Measurements from ENCODE around the gene BZW2. TPM values are rescaled to one million over a fixed set of nuclear protein-coding genes. Genes with fewer than 3 reads are reported as not detected.

BZW2 gene
- total and polyA plus RNA-seq, 7 donors, result 83.7 to 163 (median 133) TPM

DNA sequence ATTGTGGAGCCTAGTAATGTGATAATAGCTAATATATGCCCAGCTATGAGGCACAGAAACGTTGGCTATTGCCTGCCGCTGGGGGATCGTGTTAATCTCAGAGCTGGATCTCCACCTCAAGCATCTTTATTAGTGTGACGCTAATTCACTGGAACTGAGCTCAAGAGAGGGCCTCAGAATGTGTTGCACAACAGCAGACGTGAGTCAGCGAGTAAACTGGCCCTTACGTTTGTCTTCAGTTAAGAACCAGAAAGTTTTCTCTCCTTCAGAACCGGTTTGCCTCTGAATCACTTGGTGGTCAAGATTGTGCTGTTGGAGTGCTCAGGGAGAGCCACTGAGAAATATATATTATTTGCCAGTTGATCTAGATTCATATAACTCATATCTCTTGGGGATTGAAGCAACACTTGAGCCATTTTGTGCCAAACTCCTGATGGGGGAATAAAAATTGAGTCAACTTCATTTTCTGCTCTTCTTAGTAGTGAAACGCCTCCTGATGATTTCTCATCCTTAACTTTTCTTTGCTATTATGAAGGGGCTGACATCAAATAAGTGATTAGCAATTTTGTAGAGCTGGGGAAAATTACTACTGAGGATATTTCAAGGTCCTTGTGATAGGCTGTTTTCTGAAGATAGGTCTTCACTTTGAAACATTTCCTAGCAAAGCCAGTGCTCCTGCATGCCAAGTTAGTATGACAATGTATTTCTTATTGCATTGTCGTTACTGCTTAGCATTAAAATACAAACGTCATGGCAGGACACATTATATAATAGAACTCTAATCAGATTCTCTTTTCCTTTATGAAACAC, 22.3 kb downstream of the BZW2 start:
- Histone ChIP-seq H3K9me3 (no peaks in the 10 kb centered on the region), H3K4me3 (peak overlapping the region; percentile 1), H3K27me3 (ENCODE audit: insufficient read depth in 3 of 3, low read length in 2 of 3) (no peaks in the 10 kb centered on the region), H3K36me3 (ENCODE audit: insufficient read depth in 1 of 2, low read depth in 1 of 2) (peaks cover 0 to 14% of the 10 kb centered on the region in 2 donors), H3K4me1 (peaks cover 48% of the 10 kb centered on the region), H3K27ac (peak overlapping the region; percentile 70)
- WGBS, 3 donors, result 26 to 47% (median 30%) methylated on average over 11 of the region's 11 CpGs
- DNase-seq (peak; percentile 70 to 82), ATAC-seq (peak; percentile 93 to 98 (median 95))
- TF ChIP-seq, protein P1, sequence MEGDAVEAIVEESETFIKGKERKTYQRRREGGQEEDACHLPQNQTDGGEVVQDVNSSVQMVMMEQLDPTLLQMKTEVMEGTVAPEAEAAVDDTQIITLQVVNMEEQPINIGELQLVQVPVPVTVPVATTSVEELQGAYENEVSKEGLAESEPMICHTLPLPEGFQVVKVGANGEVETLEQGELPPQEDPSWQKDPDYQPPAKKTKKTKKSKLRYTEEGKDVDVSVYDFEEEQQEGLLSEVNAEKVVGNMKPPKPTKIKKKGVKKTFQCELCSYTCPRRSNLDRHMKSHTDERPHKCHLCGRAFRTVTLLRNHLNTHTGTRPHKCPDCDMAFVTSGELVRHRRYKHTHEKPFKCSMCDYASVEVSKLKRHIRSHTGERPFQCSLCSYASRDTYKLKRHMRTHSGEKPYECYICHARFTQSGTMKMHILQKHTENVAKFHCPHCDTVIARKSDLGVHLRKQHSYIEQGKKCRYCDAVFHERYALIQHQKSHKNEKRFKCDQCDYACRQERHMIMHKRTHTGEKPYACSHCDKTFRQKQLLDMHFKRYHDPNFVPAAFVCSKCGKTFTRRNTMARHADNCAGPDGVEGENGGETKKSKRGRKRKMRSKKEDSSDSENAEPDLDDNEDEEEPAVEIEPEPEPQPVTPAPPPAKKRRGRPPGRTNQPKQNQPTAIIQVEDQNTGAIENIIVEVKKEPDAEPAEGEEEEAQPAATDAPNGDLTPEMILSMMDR (IDR thresholded peaks at IDR 0.05), result no peak
- intact Hi-C loops (cut with DNase I), result no loop called here

DNA sequence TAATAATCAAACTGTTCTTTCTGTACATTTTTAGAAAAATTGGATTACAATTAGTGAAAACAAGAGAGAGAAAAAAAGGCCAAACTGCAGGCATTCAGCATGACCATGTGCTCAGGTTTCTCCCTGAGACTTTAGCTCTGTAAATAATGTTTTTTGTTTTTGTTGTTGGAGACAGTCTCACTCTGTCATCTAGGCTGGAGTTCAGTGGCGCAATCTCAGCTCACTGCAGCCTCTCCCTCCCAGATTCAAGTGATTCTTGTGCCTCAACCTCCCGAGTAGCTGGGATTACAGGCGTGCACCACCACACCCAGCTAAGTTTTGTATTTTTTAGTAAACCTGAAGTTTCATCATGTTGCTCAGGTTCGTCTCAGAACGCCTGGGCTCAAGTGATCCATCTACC, 23.0 kb downstream of the BZW2 start:
- DNase-seq, result no peak
- Histone ChIP-seq H3K4me1 (peaks cover 41% of the 10 kb centered on the region), H3K27ac (peak overlapping the region; percentile 70), H3K9me3 (no peaks in the 10 kb centered on the region), H3K4me3 (no peak overlapping the region), H3K36me3 (ENCODE audit: insufficient read depth in 1 of 2, low read depth in 1 of 2) (peaks cover 0 to 14% of the 10 kb centered on the region in 2 donors), H3K27me3 (ENCODE audit: insufficient read depth in 3 of 3, low read length in 2 of 3) (no peaks in the 10 kb centered on the region)
- peak in 1 of 4 donors; percentile 13 for ATAC-seq
- TF ChIP-seq, protein P1 (IDR thresholded peaks at IDR 0.05), result no peak
- WGBS, 3 donors, result 90 to 98% (median 95%) methylated on average over 5 of the region's 5 CpGs
- intact Hi-C loops (cut with DNase I), result no loop called here

DNA sequence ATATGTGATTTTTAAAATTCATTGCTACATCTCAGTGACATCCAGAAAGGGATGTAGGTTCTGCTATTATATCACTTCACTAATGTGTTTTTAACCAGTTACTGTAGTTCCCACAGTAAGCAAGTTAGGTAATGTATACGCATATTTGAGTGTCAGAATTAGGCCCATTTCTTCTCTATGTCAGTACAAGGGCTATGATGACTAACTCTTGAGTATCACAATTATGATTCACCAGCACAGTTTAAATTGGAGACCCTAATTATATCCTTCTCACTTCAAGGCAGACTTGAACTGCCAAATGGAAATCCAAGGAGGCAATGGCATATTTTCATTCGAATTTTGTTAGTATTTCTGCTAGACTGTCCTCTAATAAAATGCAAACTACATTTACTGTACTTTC, 23.6 kb downstream of the BZW2 start:
- ATAC-seq, result peak in 2 of 4 donors; percentile 51 to 54
- no peaks in the 10 kb centered on the region for H3K27me3 ChIP-seq (ENCODE audit: insufficient read depth in 3 of 3, low read length in 2 of 3)
- peak overlapping the region; percentile 70 for H3K27ac ChIP-seq
- peaks cover 0 to 20% of the 10 kb centered on the region in 2 donors for H3K36me3 ChIP-seq (ENCODE audit: insufficient read depth in 1 of 2, low read depth in 1 of 2)
- no peak for DNase-seq
- intact Hi-C loops (cut with DNase I), result no loop called here
- H3K4me3 ChIP-seq, result no peak overlapping the region
- TF ChIP-seq, protein P1 (IDR thresholded peaks at IDR 0.05), result no peak
- no peaks in the 10 kb centered on the region for H3K9me3 ChIP-seq
- H3K4me1 ChIP-seq, result peaks cover 37% of the 10 kb centered on the region
- 83 to 91% (median 85%) methylated on average over 2 of the region's 2 CpGs for WGBS, 3 donors

GRCh38 chr7:16670021-16670420, 24.0 kb downstream of the BZW2 start:
- intact Hi-C loops (cut with DNase I), result loop anchor here in 1 of 2 donors (5.0 kb wide), 1 partner anchor 43 kb away; no protein-coding TSS in a partner anchor
- Histone ChIP-seq H3K4me1 (peaks cover 37% of the 10 kb centered on the region), H3K9me3 (no peaks in the 10 kb centered on the region), H3K27ac (peak overlapping the region; percentile 70), H3K36me3 (ENCODE audit: insufficient read depth in 1 of 2, low read depth in 1 of 2) (peaks cover 0 to 24% of the 10 kb centered on the region in 2 donors), H3K4me3 (no peak overlapping the region), H3K27me3 (ENCODE audit: insufficient read depth in 3 of 3, low read length in 2 of 3) (no peaks in the 10 kb centered on the region)
- no peak for DNase-seq
- TF ChIP-seq, protein P1 (IDR thresholded peaks at IDR 0.05), result no peak
- 34 to 68% (median 58%) methylated on average over 1 of the region's 1 CpG for WGBS, 3 donors
- no peak for ATAC-seq
